Hepatocyte (in vitro differentiated cells): ENCODE measurements around the gene MAS1L.
"Not testable (repeated sequence)": the region's sequence is repeated elsewhere in the genome, so short reads cannot be mapped to it uniquely, and the experiment has no call there.

Source experiments
- EZH2phosphoT487 ChIP-seq: fragments of 200-600 bp; sonication (generic); IDR thresholded peaks from one replicate; pipeline ENCODE4 v1.6.1; 2018; ENCODE audit warnings: antibody characterized with exemption, mild to moderate bottlenecking, low read depth, moderate library complexity; ENCODE audit not compliant: unreplicated experiment, severe bottlenecking
- TF ChIP-seq, protein P1 (sequence below): fragments of 200-600 bp; sonication (generic); IDR thresholded peaks from 2 replicates; pipeline ENCODE4 v1.5.1; 2016; ENCODE audit warnings: antibody characterized with exemption, mild to moderate bottlenecking; ENCODE audit not compliant: poor library complexity

DNA sequence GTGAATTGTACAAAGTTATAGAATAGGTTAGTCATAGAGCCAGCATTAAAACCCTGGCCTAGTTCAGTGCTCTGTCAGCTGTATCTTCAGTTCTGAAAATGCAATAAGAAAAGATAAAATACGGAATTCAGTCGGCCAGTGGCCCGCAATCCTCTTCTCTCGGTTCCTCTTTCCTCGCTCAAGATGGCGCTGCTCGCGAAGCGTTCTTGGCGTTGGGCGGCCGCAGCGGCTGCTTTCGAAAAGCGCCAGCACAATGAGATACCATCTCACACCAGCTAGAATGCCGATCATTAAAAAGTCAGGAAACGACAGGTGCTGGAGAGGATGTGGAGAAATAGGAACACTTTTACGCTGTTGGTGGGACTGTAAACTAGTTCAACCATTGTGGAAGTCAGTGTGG, 51.0 kb downstream of the MAS1L start:
- not testable (repeated sequence) for TF ChIP-seq EZH2phosphoT487
- TF ChIP-seq, protein P1, sequence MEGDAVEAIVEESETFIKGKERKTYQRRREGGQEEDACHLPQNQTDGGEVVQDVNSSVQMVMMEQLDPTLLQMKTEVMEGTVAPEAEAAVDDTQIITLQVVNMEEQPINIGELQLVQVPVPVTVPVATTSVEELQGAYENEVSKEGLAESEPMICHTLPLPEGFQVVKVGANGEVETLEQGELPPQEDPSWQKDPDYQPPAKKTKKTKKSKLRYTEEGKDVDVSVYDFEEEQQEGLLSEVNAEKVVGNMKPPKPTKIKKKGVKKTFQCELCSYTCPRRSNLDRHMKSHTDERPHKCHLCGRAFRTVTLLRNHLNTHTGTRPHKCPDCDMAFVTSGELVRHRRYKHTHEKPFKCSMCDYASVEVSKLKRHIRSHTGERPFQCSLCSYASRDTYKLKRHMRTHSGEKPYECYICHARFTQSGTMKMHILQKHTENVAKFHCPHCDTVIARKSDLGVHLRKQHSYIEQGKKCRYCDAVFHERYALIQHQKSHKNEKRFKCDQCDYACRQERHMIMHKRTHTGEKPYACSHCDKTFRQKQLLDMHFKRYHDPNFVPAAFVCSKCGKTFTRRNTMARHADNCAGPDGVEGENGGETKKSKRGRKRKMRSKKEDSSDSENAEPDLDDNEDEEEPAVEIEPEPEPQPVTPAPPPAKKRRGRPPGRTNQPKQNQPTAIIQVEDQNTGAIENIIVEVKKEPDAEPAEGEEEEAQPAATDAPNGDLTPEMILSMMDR = not testable (repeated sequence)
